ENCODE results near the gene DOK1.
"Not testable (repeated sequence)": the region's sequence is repeated elsewhere in the genome, so short reads cannot be mapped to it uniquely, and the experiment has no call there.

DOK1 gene

GRCh38 chr2:74548900-74549826 is 5.4 kb upstream of the DOK1 start:
- DNase-seq, result peak; percentile 79

GRCh38 chr2:74550231-74550630 is 4.3 kb upstream of the DOK1 start:
- no peak for DNase-seq

GRCh38 chr2:74551530-74551929 is 3.0 kb upstream of the DOK1 start:
- no peak for DNase-seq

- no peak for DNase-seq
Measured at GRCh38 chr2:74551942-74552913, 2.3 kb upstream of the DOK1 start.

GRCh38 chr2:74552914-74553811 is 1.4 kb upstream of the DOK1 start:
- DNase-seq, result peak; percentile 57

GRCh38 chr2:74554820-74555531 is 456 bp downstream of the DOK1 start:
- peak; percentile 55 for DNase-seq

GRCh38 chr2:74555610-74556103 is 1.1 kb downstream of the DOK1 start:
- DNase-seq, result no peak

GRCh38 chr2:74556159-74556558 is 1.6 kb downstream of the DOK1 start:
- DNase-seq, result no peak

- DNase-seq, result no peak
Measured at GRCh38 chr2:74556831-74557370, 2.4 kb downstream of the DOK1 start.

- no peak for DNase-seq
Measured at GRCh38 chr2:74558284-74559230, 4.0 kb downstream of the DOK1 start.

- DNase-seq, result no peak
Measured at GRCh38 chr2:74559912-74560311, 5.4 kb downstream of the DOK1 start.

GRCh38 chr2:74560591-74560990 is 6.1 kb downstream of the DOK1 start:
- DNase-seq, result peak; percentile 58

- DNase-seq, result not testable (repeated sequence)
Measured at GRCh38 chr2:74561022-74561421, 6.5 kb downstream of the DOK1 start.

GRCh38 chr2:74562126-74562775 is 7.7 kb downstream of the DOK1 start:
- no peak for DNase-seq

- no peak for DNase-seq
Measured at GRCh38 chr2:74564222-74564621, 9.7 kb downstream of the DOK1 start.

- no peak for DNase-seq
Measured at GRCh38 chr2:74566076-74566753, 11.7 kb downstream of the DOK1 start.

GRCh38 chr2:74566754-74567085 is 12.2 kb downstream of the DOK1 start:
- peak; percentile 54 for DNase-seq

- DNase-seq, result no peak
Measured at GRCh38 chr2:74567881-74568280, 13.4 kb downstream of the DOK1 start.

- DNase-seq, result no peak
Measured at GRCh38 chr2:74569686-74570085, 15.2 kb downstream of the DOK1 start.

All from femur (tissue), 1 donor.